Cardiac fibroblast (primary cell): Measurements from ENCODE around the gene MYMK.

Source experiments
- DNase-seq, 2 donors: peaks; one replicate each; pipeline versions ENCODE4 v3.0.0 to v3.0.0-alpha.2; 2010; ENCODE audit warnings: low read depth in 2 of 2
- H3K4me3 ChIP-seq, 2 donors: replicated peaks in 1 of 2; 1 replicate in 1 of 2; 2 replicates in 1 of 2; pipeline ENCODE4 v1.5.1; 2011; ENCODE audit warnings: low read depth in 2 of 2, low read length in 2 of 2, mild to moderate bottlenecking in 2 of 2, moderate library complexity in 1 of 2
- TF ChIP-seq, protein P1 (sequence below): IDR thresholded peaks from one replicate; pipeline ENCODE4 v1.5.1; 2011; ENCODE audit warnings: low read depth, mild to moderate bottlenecking, low read length, inconsistent platforms

Gene MYMK

DNA sequence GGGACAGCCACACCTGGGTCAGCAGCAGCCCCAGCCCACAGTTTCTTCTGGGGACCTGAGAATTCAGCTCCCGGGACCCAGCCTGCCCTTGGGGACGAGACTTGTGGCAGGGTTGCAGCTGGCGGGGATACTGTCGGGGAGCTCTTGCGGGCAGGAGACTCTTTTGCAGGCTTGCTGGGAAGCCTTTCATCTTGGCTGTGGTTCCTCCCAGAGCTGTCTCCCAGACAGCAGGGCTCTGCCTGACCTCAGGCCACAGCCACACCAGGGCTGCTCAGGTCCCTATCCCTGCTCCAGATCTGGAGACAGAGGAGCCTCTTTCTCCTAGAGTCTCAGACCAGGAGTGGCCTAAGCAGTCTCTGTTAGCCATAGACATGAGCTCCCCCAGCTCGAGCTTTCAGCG lies 4.7 kb upstream of the MYMK start:
- DNase-seq: no peak
- H3K4me3 ChIP-seq: no peak overlapping the region
- TF ChIP-seq, protein P1, sequence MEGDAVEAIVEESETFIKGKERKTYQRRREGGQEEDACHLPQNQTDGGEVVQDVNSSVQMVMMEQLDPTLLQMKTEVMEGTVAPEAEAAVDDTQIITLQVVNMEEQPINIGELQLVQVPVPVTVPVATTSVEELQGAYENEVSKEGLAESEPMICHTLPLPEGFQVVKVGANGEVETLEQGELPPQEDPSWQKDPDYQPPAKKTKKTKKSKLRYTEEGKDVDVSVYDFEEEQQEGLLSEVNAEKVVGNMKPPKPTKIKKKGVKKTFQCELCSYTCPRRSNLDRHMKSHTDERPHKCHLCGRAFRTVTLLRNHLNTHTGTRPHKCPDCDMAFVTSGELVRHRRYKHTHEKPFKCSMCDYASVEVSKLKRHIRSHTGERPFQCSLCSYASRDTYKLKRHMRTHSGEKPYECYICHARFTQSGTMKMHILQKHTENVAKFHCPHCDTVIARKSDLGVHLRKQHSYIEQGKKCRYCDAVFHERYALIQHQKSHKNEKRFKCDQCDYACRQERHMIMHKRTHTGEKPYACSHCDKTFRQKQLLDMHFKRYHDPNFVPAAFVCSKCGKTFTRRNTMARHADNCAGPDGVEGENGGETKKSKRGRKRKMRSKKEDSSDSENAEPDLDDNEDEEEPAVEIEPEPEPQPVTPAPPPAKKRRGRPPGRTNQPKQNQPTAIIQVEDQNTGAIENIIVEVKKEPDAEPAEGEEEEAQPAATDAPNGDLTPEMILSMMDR: no peak

DNA sequence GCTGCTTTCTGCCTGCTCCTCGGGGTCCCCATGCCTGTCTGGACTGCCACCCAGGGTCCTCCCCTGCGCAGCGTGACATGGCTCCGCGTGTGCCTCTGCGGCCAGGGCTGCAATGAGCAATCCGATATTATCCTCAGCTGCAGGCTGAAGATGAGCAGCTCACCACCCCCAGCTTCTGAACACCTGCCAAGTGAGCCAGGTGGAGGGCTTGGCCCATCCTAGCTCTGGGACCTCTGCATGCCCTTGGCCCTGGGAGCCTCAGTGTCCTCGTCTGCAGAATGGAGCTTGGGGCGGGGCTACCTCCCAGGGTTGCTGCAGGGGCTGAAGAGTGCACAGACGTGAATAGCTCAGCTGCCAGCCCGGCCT lies 4.1 kb upstream of the MYMK start:
- no peak for DNase-seq
- H3K4me3 ChIP-seq: no peak overlapping the region
- TF ChIP-seq, protein P1: no peak

DNA sequence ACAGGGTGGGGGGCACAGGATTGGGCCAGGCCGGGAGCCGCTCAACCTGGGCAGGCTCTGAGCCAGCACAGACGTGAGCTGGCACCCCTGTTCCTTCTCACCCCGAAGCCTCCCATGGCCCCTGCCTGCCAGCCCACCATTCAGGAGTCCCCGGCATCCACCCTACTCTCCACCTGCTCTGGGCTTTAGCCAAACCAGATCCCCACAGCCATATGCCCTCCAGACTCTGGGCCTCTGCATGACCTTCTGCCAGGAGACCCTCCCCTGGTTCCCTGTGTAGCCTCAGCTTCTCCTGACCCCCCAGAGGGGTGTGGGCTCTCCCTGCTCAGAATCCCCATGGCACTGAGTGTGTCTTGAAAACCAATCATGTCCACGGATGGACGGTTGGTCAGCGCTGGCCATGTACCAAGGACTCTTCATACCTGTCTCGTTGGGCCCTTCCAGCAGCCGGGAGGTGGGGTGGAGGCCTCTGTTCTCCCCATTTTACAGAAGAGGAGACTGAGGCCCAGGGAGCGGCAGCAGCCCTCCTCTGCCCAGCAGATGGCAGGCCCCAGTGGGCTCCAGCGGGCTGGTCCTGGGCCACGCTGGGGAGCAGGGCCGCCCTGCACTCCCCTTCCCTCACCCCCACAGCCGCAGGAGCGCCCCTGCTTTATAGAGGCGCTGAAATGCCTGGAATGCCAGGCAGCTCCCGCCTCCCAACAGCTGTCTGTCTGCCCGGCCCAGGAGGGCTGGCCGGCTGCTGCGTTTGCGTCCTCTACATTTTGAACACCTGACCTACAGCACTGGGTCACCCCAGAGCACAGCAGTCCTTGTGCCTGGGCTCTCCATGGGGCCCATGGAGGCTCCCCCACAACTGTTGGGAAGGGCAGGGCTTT lies 3.5 kb upstream of the MYMK start:
- no peak overlapping the region for H3K4me3 ChIP-seq
- DNase-seq: no peak
- TF ChIP-seq, protein P1: no peak

DNA sequence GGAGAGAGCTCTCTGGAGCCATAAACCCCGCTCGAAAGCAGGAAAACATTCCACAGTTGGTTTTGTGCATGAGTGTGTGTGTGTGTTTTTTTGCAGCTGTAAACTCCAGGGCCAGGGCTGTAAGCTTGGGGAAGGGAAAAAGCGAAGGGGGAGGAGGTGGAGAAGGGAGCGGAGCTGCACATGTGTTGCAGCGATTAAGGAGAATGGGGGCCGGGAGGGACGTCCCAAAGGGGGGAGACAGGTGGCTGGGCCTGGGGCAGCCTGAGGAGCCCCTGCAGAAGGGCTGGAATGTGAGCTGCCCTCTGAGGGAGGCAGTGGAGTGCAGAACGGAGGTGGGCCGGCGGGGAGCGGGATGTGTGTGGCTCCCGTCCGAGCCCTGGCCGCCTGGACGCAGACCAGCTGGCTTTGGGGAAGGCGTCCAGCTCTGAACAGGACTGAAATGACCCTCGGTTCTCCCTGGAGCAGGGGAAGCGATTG lies 2.7 kb upstream of the MYMK start:
- DNase-seq: peak in 1 of 2 donors; percentile 66
- TF ChIP-seq, protein P1: no peak
- H3K4me3 ChIP-seq: no peak overlapping the region

DNA sequence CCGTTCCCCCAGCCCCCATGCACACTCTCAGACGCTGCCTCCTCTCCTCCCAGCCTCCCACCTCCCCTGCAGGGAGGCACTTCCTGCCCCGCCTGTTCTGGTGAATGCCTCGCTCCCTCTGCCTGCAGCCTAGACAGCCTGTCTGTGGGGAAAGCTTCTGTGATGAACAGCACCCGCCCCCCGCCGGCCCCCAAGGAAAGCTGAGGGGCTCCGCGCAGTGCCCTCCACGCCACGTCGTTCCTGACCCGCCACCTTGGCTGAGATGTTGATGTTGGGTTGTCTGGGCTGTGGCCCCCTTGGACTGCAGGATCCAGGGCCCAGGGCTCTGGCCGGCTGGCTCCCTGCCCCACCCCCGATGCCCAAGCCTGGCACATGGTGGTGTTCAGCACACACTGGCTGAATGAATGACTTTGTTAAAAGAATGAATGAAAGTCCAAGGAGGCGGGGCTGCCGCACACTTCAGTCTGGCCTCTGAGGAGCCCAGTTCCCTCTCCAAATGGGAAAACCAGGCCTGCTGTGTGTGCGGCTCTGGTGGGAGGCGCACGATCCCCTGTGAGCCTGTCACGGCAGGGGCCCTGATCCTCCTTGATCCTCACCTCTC lies 2.1 kb upstream of the MYMK start:
- TF ChIP-seq, protein P1: no peak
- H3K4me3 ChIP-seq: no peak overlapping the region
- DNase-seq: peak in 1 of 2 donors; percentile 39

DNA sequence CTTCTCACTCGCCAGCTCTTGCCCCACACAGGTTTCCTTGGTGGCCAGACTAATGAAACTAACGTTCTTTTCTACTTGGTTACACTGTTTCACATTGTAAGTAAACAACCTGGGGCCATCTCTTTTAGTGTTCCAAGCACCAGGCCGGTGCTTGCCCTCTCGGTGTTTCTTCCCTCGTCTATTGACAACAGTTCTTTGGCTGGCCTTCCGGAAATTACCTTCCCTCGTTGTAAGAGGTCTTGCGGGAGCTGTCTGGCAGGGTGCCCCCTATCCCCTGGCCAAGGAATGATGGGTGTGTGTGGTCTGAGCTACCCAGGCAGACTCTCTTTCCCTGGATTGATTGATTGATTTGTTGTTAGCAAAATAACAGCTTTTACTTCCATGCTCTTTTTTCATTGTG lies 918 bp upstream of the MYMK start:
- H3K4me3 ChIP-seq: no peak overlapping the region
- TF ChIP-seq, protein P1: no peak
- no peak for DNase-seq
